SIG-M5 treated with dmso at 0.1 percent for 504 hours (cell line): ENCODE results near the gene ERGIC1.
"Not testable (repeated sequence)": the region's sequence is repeated elsewhere in the genome, so short reads cannot be mapped to it uniquely, and the experiment has no call there.

Experiments
- DNase-seq: peaks from one replicate; lab custom pipeline; 2025; ENCODE audit not compliant: unreplicated experiment; lab: John Stamatoyannopoulos, UW

Gene ERGIC1

DNA sequence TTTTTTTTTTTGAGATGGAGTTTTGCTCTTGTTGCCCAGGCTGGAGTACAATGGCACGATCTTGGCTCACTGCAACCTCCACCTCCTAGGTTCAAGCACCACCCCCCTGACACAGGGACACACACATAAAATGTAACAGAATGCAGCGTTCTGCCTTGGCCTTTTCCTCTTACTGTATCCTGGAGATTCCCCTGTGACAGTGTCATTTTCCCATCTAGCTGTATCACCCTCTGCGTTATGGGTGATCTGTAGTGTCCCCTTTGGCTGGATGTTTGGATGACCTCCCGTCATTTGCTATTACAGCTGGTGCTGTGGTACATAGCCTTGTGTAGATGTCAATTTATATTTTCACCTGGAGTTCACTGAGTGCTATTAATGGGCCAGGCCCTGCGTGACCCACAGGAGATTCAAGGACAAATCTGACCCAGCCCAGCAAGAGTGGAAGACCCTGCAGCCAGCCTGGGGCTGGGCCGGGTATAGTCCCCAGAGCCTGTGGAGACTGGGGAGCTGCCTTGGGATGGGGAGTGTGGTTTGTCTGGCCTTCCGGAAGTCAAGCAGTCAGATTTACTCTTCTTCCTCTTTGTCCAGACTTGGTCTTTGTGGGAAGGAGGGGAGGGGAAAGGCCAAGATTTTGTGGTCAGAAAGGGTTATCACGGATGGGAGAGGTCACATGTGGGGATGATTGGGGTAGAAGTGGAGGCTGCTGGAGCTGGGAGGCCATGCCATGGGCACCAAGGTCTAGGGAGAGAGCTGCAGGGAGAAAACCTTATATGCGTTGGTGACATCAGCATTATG, 43.6 kb downstream of the ERGIC1 start:
- DNase-seq = no peak

- DNase-seq = no peak
These were observed 44.5 kb downstream of the ERGIC1 start for GRCh38 chr5:172878585-172878932.

DNA sequence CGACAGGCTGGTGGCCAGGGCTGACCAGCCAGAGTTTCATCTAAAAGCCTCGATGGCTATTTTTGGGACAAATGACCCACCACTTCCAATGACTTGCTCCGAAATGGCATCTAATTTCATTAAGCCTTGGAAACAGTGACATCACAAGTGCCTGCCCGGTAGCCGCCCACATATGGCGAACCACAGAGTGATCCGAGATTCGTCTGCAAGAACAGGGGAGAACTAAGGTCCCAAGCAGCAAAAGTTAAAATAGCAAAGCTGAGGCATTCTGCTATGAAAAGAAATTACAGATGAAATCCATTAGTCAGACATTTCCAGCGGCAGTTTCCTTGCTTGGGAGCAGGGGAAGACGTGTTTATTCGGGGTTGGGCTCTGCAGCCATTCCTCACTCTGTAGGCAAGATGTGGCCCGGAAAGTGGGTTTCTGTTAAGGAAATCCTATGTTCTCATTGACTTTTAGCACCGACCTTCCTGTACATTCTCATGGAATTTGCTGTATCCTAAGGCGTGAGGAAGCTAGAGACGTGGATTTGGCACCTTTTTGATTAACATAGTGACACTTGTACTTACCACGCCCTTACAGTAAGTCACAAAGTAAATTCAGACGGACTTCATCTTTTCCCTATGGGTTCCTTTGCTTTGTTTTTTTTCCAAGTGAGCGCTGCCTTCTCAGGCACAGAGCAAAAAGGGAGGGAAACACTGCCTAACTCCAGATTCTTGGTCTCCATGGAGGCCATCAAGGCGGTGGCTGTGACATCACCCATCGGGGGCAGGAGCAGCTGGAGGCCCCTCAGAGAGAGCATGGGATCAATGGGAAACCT, 45.1 kb downstream of the ERGIC1 start:
- DNase-seq = no peak

DNA sequence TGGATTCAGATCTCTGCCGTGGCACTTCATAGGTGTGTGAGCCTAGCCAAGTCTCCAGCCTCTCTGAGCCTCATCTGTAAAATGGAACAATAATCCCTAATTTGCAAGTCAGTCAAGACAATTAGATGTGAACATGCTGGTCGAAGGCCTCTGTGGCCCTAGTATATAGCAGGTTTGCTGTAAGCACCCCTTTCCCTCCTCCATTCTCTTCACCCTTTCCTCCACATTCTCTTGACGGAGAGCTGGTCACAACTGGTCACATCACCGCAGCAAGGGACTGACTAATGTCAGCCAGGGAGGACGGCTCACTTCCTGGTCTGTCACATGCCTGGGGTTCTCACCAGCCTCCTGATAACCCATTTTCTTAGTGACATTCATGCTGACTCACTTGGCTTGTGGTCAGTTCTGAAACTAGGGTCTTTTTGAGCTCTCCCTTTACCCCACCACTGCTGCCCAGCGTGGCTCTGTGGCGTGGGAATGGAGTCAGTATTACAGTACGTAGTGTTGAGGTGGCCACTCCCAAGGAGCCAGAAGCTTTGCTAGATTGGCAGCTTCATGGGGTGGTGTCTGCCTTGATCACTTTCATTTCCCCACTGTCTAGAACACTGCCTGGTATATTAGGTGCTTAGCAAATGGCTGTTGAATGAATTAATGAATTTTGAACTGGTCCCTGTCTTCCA, 47.8 kb downstream of the ERGIC1 start:
- DNase-seq = peak; percentile 25

GRCh38 chr5:172883066-172883465, 49.0 kb downstream of the ERGIC1 start:
- DNase-seq = no peak

DNA sequence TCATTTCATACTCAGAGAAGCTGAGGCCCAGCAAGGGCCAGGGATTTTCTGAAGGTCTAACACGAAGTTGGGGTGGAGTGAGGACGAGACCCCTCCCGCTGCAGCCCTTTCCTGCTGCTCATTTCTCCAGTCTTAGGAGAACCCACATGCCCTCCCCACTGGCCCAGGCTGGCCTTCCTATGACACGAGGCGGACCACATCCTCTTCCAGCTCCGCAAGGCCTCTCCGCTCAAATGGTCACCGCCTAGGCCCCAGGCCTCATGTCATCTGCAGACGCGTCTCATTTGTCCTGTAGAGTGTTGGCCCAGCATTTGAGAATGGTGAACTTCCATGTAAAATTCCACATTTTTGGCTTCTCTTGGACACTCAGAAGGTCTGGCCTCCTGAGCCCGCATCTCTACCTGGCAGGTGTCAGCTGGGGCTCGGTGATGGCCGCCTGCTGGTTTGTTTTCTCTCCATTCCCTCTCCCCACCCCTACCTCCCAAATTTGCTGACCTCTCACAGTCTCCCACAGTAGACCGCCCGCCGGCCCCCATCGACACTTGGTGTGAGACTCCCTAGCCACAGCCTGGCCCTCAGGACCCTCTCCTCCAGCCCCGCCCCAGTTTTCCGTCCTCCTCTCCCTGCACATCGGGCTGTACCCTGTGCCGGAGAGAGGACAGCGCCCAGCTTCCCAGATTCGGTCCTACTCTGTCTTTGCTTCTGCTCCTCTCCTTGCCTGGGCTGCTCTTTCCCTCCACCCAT, 51.7 kb downstream of the ERGIC1 start:
- DNase-seq = no peak

DNA sequence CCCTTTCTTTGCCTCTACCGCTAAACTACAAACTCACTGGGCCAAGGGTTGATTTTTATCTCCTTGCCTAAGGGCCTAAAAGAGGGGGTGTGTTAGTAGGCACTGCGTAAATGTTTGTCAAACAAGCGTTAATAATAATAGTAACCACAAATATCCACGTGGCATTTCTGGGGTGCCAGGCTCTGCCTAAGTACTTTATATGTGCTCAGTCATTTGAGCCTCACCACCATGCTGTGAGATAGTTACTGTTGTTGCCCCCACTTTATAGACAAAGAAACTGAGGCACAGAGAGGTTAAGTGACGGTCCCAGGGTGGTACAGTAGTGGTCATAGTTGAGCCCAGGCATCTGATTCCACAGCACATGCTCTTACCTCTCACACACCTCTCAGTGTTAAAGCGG, 52.4 kb downstream of the ERGIC1 start:
- no peak for DNase-seq

- DNase-seq = peak; percentile 98
These were observed 53.0 kb downstream of the ERGIC1 start for GRCh38 chr5:172886974-172887501.

DNA sequence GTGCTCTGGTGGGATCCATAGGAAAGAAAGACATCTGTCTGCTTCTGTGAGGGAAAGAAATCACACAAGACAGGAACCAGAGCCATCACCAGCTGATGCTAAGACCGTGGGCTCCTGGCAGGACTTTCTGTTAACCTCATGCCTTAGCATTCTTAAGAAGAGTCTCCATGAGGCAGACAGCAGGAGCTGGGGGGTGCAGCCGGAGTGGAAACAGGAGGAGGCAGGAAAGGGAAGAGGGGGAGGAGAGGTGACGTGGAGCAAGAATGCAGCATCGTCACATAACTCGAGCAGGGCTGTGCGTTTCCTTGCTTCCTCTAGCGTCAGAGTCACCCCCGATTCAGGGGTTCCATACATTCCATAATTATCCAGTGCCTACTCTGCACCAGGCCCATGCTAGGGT, 53.6 kb downstream of the ERGIC1 start:
- no peak for DNase-seq

- no peak for DNase-seq
These were observed 56.6 kb downstream of the ERGIC1 start for GRCh38 chr5:172890659-172891058.

DNA sequence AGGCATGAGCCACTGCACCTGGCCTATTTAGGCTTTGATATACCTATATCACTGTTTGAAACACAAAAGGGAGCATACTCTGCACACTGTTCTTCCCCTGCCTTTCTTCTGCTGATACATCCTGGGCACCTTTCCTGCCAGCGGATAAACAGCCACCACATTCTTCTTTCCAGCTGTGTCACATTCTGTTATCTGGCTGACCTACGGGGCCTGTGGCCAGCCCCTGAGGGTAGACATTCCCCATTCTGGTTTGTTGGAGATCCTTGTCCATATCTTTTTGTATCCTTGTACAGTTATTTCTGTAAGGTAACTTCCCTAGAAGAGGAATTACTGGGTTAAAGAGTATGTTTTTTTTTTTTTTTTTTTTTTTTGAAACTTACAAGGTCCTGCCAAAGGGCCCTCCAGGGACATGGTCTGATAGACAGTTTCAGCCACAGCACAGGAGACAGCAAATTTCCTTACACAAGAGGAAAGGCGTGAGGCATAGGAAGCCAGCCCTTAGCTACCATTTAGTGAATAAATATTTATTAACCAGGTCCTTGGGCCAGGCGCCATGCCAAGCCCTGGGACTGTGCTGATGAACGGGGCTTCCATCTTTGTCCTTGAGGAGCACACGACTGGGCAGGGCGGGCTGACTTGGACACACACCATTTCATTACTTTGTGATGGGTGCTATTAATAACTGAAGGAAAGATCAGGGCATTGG, 57.8 kb downstream of the ERGIC1 start:
- no peak for DNase-seq

DNA sequence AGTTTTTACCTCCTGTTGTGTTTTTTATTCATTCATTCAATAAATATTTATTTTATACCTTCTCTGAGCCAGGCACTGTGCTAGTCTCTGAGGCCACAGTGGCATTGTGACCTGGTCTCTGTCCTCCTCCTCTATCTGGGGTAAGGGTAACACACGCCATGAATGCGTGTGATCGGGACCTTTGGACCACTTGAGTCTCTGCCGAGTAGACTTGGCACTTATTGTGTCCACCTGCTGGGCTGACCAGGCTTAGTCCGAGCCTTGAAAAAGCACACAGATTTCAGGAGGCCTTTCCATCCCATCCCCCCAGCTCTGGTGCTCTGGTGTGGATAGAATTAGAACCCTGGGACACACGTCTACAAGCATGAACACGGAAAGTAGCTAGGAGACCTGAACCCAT, 58.7 kb downstream of the ERGIC1 start:
- DNase-seq = no peak

DNA sequence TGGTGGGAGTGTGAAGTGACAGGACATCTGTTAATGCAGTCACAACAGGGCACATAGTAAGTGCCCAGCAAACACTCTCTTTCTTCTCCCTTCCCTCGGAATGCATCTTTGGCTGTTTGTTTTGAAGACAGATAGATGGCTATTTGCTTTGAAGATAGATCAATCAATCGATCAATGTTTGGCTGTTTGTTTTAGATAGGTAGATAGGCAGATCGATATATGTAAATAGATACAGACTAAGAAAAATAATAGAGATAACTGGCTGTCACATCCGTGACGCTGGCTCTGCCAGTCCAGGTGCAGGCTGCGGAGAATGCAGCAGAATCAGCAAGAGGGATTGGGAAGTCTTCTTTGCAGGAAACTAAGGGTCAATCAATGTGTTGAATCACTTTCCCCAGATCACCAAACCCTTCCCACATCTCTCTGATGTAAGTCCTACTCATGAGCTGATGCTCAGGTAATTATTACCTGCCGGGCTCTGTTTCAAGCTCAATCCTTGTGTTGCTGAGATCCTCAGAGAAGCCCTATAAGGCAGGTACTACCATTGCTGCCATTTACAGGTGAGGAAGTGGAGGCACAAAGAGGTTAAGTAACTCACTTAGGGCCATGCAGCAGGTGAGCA, 60.8 kb downstream of the ERGIC1 start:
- DNase-seq = no peak

DNA sequence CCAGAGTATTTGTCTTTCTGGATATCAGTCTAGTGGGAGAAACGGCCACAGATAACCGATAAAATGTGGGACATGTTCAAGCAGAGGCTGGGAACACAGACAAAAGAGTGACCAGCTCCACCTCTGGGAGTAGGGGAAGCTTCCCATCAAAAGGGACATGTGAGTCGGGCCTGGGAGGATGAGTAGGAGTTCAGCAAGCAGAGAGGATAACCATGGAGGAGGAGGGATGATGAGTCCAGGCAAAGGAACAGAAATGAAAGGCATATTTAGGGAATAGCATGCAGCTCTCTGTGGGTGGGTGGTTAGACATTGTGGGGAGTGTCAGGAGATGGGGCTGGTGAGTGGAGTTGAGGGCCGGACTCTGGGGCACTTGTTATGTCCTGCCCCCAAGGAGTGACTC, 61.5 kb downstream of the ERGIC1 start:
- no peak for DNase-seq

GRCh38 chr5:172896465-172896864, 62.4 kb downstream of the ERGIC1 start:
- no peak for DNase-seq

- DNase-seq = not testable (repeated sequence)
These were observed 63.0 kb downstream of the ERGIC1 start for GRCh38 chr5:172897067-172897466.

DNA sequence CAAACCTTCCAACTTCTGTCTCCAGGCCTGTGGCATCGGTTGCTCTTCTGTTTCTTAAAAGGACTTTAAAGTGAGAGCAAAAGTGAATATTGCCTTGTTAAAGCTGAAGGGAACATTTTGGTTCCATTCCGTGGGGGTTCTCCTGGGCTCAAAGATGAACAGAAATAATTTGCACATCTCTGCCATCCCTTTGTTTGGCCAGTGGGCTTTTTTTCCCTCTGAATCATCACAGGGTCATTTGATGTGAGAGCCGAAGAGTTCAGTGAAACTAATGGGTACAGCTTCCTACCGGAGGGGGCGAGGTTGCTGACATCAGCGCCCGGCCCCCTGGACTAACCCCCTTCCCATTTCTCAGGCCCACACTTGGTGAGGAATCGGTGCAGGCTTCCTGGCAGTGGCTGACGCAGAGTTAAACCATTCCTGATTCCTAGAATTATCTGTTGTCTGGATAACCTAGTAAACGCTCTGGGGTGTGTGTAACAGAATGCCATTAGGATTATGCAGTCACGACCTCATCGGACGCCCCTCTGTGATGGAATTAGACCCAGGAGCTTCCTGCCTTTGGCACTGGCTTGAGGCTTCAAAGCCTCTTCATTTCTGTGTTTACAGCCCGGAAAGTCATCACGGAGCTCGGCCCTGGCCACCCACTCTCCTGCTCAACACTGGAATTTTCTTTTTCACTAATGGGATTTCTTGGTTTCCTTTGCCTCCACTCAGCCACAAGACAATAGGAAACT, 63.6 kb downstream of the ERGIC1 start:
- DNase-seq = no peak

DNA sequence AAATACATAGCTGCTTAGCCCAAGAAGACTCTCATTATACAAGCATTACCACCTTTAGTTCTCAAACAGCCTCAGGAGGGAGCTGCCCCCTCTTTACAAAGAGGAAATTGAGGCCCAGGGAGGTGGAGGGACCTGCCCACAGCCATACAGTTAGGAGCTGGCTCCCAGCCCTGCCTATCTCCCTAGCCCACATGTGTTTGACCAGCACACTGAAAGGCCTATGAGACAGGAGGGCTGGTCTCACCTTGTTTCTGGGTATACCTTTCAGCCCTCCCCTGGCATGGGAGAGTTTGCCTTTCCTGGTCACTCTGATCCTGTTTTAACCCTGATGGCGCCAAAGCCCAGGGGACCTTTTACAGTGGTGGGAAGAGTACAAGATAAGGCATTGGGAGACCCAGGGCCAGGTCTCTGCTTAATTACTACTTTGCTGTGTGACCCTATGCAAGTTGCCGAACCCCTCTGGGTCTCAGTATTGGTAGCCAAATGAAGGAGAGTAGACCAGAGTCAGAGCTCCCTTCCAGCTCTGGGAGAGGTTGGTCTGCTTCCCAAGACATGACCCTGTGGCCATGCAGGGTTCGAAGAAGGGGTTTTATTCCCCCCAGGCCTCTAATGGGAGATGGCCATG, 64.3 kb downstream of the ERGIC1 start:
- DNase-seq = no peak
